ENCODE results near the gene CFAP73.

DNA sequence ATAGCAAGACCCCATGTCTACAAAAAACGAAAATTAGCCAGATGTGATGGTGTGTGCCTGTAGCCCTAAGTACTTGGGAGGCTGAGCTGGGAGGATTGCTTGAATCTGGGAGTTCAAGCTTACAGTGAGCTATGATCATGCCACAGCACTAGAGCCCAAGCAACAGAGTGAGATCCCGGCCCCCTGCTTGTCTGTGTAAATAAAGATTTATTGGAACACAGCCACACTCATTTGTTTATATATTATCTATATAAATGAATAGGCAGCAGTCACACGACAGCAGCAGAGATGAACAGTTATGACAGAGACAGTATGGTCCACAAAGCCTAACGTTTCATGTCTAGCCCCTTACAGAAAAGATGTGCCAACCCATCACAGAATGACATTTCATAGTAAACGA is 20.9 kb downstream of the CFAP73 start:
- TF ChIP-seq, protein P1, sequence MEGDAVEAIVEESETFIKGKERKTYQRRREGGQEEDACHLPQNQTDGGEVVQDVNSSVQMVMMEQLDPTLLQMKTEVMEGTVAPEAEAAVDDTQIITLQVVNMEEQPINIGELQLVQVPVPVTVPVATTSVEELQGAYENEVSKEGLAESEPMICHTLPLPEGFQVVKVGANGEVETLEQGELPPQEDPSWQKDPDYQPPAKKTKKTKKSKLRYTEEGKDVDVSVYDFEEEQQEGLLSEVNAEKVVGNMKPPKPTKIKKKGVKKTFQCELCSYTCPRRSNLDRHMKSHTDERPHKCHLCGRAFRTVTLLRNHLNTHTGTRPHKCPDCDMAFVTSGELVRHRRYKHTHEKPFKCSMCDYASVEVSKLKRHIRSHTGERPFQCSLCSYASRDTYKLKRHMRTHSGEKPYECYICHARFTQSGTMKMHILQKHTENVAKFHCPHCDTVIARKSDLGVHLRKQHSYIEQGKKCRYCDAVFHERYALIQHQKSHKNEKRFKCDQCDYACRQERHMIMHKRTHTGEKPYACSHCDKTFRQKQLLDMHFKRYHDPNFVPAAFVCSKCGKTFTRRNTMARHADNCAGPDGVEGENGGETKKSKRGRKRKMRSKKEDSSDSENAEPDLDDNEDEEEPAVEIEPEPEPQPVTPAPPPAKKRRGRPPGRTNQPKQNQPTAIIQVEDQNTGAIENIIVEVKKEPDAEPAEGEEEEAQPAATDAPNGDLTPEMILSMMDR (IDR thresholded peaks at IDR 0.05 in 4 of 5, conservative IDR thresholded peaks at IDR 0.05 in 1 of 5) = no peak
- TF ChIP-seq POLR2A (IDR thresholded peaks at IDR 0.05) = no peak
